Glomerular endothelial cell (primary cell): Measurements from ENCODE around the gene RIMBP3C. TPM values are rescaled to one million over a fixed set of nuclear protein-coding genes. Genes with fewer than 3 reads are reported as not detected.
"Not testable (repeated sequence)": the region's sequence is repeated elsewhere in the genome, so short reads cannot be mapped to it uniquely, and the experiment has no call there.

Experiments
- DNase-seq: peaks from one replicate; pipeline ENCODE4 v3.0.0-alpha.2; 2011; ENCODE audit warnings: low read depth, low spot score; ENCODE audit errors: extremely low read depth
- total RNA-seq: library from RNA; depleted of rRNA; stranded (reverse); fragments of >200 nt; gene quantifications from 2 replicates; pipeline ENCODE4 v1.2.3, GENCODE V29; 2015

RIMBP3C gene, protein sequence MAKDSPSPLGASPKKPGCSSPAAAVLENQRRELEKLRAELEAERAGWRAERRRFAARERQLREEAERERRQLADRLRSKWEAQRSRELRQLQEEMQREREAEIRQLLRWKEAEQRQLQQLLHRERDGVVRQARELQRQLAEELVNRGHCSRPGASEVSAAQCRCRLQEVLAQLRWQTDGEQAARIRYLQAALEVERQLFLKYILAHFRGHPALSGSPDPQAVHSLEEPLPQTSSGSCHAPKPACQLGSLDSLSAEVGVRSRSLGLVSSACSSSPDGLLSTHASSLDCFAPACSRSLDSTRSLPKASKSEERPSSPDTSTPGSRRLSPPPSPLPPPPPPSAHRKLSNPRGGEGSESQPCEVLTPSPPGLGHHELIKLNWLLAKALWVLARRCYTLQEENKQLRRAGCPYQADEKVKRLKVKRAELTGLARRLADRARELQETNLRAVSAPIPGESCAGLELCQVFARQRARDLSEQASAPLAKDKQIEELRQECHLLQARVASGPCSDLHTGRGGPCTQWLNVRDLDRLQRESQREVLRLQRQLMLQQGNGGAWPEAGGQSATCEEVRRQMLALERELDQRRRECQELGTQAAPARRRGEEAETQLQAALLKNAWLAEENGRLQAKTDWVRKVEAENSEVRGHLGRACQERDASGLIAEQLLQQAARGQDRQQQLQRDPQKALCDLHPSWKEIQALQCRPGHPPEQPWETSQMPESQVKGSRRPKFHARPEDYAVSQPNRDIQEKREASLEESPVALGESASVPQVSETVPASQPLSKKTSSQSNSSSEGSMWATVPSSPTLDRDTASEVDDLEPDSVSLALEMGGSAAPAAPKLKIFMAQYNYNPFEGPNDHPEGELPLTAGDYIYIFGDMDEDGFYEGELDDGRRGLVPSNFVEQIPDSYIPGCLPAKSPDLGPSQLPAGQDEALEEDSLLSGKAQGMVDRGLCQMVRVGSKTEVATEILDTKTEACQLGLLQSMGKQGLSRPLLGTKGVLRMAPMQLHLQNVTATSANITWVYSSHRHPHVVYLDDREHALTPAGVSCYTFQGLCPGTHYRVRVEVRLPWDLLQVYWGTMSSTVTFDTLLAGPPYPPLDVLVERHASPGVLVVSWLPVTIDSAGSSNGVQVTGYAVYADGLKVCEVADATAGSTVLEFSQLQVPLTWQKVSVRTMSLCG (N-terminal part only)
- total RNA-seq, result 0.44 TPM in 1 of 2 replicates, not detected in the other

DNA sequence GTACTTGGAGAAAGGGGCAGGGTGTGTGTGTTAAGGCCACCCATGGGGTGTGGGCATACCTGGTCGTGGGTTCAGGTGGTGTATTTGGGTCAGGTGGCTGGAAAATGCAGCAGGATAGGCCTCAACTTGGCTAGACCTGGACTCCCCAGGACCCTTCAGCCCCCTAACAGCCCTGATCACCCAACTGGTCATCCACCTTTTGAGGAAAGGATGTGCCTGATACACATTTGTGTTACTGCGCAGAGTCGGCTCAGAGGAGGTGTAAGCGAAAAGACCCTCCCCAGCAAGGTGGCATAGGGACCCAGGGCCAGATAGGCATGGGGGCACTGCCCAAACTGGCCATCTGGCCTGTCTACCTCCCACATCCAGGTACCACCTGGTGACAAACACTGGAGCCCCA lies at the start of gene RIMBP3C:
Gene RIMBP3C, minus strand, starts transcription at position 101 of the 400 bp plus-strand sequence. CDS start 485 bp downstream, outside the sequence.
- not testable (repeated sequence) for DNase-seq

DNA sequence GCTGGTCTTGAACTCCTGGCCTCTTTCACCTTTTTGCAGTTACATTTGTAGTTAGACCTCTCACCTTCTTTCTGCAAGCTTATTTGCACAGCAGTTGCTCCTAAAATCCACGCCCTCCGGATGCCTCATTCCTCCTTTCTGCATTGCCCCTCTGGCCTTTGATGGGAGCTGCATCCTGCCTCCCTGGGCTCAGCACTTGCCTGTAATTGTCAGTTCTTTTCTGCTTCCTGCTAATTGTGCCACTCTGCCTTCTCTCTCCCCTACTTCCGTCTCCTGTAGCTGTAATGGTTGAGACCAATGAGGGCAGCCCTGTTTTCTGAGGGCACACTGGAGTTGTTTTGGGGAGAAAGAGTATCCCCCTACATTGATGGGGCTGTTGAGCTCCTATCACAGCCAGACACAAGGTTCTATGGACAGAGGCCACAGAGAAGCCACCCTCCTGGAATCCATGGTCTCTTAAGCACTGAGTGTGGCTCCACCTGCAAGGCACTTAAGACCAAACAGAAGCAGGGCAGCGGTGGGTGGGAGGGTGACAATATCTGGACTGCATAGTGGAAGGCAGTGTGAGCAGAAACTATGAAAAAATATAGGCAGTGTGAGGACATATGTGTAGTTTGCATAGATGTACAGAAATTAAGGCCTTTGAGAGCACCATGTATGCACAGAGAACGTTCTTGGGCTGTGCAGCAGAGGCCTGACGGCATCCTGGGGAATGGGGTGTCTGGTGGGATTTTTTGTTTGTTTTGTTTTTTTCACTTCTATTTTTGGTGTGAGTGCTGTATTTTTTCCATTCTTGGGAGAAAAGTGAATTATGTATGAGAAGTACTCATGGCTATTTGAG lies 48.0 kb upstream of the RIMBP3C start:
- DNase-seq, result no peak

DNA sequence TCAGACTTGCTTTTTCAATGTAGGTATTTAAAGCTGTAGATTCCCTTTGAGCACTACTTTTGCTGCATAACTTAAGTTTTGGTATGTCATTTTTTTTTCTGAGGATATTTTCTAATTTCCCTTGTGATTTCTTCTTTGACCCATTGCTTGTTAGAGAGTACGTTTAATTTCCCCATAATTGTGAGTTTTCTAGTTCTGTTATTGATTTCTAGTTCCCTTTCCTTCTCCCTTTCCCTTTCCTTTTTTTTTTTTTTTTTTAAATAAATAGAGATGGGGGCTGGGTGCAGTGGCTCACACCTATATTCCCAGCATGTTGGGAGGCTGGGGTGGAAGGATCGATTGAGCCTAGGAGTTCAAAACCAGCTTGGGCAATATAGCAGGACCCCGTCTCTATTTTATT lies 47.0 kb upstream of the RIMBP3C start:
- DNase-seq, result no peak

DNA sequence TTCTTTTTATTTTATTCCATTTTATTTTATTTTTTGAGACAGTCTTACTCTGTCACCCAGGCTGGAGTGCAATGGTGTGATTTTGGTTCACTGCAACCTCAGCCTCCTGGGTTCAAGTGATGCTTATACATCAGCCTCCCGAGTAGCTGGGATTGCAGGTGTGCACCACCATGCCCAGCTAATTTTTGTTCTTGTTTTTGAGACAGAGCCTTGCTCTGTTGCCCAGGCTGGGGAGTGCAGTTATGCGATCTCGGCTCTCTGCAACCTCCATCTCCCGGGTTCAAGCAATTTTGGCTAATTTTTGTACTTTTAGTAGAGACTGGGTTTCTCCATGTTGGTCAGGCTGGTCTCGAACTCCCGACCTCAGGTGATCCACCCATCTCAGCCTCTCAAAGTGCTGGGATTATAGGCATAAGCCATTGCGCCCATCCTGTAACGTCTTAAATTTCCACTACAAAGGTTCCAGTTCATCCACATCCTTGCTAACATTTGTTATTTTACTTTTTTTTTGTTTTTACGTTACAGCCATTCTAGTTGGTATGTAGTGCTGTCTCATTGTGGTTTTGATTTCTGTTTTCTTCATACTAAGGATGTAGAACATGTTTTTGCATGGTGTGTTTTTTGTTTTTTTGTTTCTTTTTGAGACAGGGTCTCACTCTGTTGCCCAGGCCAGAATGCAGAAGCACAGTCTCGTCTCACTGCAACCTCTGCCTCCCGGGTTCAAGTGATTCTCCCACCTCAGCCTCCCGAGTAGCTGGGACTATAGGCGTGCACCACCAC lies 45.3 kb upstream of the RIMBP3C start:
- not testable (repeated sequence) for DNase-seq

DNA sequence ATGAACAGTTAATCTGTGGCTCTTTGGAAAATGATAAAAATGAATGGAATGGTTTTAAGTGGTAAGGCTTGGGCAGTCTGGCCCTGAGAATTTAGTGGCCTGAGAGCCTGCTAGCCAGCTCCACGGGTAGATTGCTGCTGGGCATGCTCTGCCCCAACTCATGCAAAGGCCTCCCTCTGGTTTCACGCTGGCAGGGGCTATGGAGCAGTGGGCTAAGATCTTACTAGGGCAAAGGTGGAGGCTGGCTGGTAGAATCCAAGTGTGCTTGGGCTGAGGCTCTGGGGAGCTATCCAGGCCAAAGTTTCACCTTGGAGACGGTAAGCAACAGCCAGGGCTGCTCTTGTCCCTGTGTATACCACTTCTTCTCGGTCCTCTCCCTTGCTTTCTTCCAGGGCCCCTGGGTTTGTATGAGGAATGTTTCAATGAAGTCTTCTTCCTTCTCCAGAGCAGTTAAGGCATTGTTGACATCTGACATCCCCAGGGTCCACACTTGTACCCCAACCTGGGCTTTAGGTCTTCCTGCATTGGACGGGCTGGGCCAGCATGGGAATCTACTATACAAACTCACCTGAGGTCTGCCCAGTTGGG lies 43.7 kb upstream of the RIMBP3C start:
- no peak for DNase-seq

DNA sequence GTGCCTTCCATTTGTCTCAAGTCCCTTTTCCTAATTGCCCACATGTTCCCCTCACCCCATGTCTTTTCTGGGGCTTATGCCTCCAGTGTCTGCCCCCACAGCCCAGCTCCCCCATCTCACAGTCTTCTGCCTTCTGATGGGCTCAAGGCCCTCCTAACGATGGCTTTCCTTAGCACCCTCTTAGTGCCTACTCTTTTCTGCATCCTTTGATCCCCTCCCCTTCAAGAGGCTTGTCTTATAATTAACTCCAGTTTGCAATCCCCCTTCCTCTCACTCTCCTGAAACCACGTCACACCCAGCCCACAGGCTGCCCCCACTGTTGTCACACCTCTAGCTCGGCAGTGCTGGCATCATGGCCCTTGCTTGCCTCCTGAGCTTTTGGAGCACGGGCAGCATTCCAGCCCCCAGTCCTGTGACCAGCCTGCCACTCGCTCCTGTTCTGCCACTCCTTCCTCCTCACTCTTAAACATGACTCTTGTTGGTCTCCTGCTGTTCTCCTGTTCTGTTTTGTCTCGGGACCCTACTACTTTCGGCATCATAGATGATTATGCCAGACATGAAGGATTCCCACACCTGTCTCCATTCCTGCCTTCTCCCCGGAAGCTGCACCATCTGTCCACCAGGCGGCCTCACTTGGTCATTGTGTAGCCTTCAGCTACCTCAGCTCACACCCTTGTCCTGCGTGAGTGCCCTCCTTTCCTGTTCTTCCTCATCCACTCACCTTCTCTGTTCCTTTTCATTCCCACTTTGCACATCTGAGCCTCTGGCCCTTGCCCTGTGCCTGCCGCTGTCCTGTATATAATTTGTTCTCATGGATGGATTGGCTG lies 42.4 kb upstream of the RIMBP3C start:
- no peak for DNase-seq

DNA sequence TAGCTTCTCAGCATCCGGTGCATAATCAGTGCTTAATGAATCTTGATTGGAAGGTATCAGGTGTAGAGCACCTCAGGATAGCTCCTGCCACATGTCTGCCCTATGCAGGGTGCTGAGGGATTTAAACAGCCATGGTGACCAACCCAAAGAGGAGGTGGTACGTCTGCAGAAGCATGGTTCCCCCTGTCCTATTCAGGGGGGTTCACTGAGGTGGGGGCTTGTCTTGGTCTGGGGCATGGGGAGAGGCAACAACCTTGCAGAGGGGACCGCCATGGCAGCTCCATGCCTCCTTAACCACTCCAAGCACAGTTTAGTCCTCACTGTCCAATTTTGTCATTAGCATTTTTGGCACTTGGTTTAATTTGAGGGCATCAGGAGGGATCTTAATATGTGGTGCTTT lies 41.2 kb upstream of the RIMBP3C start:
- no peak for DNase-seq

DNA sequence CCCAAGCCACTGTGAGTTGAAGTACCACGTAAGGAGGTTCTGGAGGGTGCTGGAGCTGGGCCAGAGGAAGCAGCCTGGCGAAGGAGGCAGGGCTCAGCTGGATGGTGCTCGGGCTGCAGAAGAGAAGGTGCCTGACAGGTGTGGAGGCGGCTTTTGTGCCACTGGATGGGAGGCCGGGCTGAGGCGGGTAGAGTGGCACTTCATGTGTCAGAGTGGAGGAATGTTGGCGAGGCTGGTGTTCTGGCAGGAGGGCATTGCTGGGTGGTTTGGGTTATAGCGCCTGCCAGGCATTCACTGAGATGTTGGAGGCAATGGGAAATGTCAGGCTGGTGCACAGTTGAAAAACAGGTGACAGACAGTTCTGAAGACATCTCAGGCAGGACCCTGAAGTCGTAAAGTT lies 40.4 kb upstream of the RIMBP3C start:
- DNase-seq, result no peak

DNA sequence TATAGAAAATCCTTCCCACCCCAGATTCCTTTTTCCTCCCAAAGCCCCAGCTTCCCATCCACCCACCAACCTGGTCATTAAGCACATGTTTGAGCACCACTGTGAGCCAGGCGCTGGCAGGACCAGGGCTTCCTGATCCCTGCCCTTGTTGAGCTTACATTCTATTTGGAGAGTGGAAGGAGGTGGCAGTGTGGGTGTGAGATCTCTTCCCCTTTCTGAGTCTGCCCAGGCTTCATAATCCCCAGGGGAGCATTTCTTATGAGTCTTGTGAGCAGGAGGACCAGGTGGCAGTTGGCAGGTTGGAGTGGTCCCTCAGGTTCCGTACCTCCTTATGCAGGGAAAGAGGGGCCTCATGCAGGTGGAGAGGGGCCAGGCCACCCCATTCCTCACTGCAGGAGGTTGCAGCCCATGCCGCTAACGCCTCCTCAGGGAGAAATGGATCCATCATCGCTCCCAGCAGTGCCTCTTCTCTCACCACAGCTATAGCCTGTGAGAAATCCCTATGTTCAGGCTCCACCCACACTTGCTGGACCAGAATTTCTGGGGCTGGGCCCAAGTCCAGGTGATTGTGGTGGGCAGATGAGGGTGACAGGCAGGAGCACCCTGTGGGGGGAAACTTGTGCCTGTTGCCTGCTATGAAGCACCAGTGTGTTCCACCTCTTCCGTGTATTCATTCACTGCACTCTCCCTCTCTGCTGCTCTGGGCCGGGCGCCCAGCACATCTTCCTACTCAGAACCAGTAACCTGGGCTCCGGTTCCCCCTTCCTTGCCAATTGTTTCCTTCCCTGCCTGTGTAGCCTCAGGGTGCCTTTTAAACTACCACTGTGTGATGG lies 39.8 kb upstream of the RIMBP3C start:
- no peak for DNase-seq

DNA sequence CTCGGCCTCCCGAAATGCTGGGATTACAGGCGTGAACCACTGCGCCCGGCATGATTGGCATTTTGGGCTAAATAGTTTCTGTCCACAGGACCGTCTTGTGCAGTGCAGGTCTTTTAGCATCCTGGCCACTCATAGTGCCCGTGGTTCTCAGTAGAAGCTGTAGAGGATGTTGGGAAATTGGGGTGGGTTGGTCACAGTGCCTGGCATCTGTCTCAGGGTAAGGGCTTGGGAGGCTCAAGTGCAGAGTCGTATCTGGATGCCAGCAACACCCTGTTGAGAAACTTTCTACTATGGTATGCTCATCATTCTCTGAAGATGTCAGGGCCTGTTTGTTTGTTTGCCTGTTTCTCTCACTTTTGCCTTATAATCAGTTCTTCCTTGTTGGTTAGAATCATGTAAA lies 38.1 kb upstream of the RIMBP3C start:
- DNase-seq, result no peak

DNA sequence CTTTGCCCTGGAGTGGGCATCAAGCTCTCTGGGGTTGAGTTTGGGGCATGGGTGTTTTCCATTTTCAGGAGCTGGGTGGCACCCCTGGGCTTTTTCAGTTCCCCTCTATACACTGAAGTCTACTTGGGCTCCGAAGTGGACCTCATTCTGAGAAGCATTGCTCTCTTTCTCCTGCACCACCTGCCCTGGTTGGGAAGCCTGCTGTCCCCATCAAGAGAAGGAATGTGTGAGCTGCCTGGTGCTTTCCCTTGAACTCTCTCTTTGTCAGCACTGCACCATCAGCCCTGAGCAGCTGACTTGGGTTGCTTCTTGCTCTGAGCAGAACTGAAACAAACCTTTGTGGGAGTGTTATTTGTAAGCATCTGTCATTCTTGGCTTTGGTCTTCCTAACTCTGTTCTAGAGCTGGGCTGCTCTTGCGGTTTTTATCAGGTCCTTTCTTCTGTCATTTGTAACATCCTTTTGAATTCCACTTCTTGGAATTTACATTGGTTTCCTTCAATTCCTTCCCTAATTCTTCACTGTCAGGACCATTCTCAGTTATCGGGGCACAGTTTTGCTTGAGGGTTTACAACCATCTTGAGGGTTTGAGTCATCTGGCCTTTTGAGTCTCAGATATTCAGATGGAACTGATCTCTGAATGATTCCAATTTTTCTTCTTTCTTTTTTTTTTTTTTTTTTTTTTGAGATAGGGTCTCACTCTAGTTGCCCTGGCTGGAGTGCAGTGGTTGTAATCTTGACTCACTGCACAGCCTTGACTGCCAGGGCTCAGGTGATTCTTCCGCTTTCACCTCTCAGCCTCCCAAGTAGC lies 36.7 kb upstream of the RIMBP3C start:
- DNase-seq, result no peak

DNA sequence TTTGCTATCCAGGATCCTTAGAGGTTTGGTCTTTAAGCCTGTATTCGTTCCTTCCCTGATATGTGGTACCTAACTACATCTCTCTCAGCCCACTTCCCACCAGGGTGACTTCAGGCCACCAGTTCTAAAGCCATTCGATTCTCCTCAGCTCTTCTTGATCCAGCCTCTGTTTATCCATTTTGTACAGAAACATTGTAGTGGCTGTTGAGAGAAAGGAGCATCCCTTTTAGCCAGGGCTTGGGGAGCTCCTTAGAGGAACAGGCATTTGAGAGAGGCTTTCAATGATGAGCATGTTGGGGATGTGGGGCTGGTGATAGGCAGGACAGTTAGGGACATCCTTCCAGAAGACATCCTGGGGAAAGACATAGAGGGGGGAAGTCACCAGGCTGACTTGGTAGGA lies 34.1 kb upstream of the RIMBP3C start:
- DNase-seq, result no peak

DNA sequence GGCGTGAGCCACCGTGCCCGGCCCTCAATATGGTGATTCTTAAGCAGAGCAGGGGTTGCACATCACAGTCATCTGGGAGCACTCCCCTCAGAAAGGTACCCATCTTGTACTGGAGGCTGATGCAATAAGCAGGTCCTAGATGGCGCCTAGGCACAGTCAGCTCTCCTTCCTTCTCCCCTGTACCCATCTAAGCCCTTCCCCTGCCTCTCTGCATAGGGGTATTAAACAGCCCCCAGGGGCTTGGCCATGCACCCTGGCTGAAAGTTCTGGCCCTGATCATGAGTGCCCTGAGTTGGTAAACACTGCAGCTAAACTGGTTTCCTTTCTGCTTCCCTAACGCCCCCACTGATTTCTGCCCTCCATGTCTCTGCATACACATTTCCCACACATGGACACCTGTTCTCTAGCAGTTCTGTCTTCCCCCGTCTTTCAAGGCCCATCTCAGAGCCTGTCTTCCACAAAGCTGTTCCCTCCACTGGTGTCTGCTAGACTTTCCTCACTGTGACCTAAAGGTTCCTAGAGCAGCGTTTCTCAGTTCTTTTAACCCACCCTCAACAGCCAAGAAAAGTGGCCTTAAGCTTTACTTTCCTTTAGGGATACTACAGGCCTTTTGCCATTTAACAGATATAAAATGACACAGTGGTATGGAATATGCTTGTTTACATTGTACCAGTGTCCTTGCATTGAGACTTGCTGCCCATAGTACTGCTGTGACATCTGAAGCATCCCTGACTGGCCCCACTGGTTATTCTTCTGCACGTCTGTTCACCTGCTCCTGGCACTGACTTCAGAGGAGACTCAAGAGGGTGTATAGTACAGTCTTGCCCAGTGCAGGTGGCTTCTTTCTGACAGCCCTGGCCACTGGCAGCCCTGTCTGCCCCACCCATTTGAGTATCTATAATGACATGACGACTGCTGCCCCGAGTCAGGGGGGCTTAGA lies 31.8 kb upstream of the RIMBP3C start:
- no peak for DNase-seq

DNA sequence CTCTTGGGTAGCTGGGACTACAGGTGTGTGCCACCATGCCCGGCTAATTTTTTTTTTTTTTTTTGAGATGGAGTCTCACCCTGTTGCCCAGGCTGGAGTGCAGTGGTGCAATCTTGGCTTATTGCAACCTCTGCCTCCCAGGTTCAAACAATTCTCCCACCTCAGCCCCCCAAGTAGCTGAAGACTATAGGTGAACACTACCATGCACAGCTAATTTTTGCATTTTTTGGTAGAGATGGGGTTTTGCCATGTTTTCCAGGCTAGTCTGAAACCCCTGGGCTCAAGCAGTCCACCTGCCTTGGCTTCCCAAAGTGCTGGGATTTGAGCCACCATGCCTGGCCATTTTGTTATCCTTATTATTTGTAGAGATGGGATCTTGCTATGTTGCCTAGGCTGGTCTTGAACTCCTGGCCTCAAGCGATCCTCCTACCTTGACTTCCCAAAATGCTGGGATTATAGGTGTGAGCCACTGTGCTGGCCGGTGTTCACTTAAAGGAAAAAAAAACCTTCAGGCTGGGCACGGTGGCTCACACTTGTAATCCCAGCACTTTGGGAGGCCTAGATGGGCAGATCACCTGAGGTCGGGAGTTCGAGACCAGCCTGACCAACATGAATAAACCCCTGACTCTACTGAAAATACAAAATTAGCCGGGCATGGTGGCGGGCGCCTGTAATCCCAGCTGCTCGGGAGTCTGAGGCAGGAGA lies 29.9 kb upstream of the RIMBP3C start:
- DNase-seq, result not testable (repeated sequence)

DNA sequence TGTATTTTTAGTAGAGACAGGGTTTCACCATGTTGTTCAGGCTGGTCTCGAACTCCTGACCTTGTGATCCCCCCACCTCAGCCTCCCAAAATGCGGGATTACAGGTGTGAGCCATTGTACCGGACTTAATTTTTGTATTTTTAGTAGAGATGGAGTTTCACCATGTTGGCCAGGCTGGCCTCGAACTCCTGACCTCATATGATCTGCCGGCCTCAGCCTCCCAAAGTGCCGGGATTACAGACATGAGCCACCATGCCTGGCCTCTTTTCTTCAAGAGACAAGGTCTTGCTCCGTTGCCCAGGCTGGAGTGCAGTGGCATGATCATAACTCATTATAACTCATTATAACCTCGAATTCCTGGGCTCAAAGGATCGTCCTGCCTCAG lies 29.4 kb upstream of the RIMBP3C start:
- not testable (repeated sequence) for DNase-seq
